ENCODE results near the gene JAZF1.
A peak's percentile ranks its signal among the peaks of the same experiment; 100 is the strongest.

Gene JAZF1

GRCh38 chr7:27866256-27866655 is 314.3 kb downstream of the JAZF1 start:
- TF ChIP-seq, protein P1, sequence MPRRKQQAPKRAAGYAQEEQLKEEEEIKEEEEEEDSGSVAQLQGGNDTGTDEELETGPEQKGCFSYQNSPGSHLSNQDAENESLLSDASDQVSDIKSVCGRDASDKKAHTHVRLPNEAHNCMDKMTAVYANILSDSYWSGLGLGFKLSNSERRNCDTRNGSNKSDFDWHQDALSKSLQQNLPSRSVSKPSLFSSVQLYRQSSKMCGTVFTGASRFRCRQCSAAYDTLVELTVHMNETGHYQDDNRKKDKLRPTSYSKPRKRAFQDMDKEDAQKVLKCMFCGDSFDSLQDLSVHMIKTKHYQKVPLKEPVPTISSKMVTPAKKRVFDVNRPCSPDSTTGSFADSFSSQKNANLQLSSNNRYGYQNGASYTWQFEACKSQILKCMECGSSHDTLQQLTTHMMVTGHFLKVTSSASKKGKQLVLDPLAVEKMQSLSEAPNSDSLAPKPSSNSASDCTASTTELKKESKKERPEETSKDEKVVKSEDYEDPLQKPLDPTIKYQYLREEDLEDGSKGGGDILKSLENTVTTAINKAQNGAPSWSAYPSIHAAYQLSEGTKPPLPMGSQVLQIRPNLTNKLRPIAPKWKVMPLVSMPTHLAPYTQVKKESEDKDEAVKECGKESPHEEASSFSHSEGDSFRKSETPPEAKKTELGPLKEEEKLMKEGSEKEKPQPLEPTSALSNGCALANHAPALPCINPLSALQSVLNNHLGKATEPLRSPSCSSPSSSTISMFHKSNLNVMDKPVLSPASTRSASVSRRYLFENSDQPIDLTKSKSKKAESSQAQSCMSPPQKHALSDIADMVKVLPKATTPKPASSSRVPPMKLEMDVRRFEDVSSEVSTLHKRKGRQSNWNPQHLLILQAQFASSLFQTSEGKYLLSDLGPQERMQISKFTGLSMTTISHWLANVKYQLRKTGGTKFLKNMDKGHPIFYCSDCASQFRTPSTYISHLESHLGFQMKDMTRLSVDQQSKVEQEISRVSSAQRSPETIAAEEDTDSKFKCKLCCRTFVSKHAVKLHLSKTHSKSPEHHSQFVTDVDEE (CRISPR knock-in tag; IDR thresholded peaks at IDR 0.05) = no peak
- TF ChIP-seq SNAI2 (CRISPR knock-in tag; IDR thresholded peaks at IDR 0.05) (no peak), RARB (CRISPR knock-in tag; IDR thresholded peaks at IDR 0.05) (no peak), PPARA (CRISPR knock-in tag; IDR thresholded peaks at IDR 0.05; ENCODE audit: borderline replicate concordance) (no peak), CREB5 (CRISPR knock-in tag; IDR thresholded peaks at IDR 0.05; ENCODE audit: low read depth) (no peak), ZFP3 (CRISPR knock-in tag; IDR thresholded peaks at IDR 0.05) (no peak), ZNF70 (CRISPR knock-in tag; IDR thresholded peaks at IDR 0.05) (no peak), ZNF565 (CRISPR knock-in tag; conservative IDR thresholded peaks at IDR 0.05; ENCODE audit: low read depth) (no peak), TCF4 (CRISPR knock-in tag; IDR thresholded peaks at IDR 0.05; ENCODE audit: borderline replicate concordance) (no peak), BACH2 (CRISPR knock-in tag; IDR thresholded peaks at IDR 0.05; ENCODE audit: borderline replicate concordance) (no peak), CSDC2 (CRISPR knock-in tag; IDR thresholded peaks at IDR 0.05) (no peak)
- TF ChIP-seq, protein P2, sequence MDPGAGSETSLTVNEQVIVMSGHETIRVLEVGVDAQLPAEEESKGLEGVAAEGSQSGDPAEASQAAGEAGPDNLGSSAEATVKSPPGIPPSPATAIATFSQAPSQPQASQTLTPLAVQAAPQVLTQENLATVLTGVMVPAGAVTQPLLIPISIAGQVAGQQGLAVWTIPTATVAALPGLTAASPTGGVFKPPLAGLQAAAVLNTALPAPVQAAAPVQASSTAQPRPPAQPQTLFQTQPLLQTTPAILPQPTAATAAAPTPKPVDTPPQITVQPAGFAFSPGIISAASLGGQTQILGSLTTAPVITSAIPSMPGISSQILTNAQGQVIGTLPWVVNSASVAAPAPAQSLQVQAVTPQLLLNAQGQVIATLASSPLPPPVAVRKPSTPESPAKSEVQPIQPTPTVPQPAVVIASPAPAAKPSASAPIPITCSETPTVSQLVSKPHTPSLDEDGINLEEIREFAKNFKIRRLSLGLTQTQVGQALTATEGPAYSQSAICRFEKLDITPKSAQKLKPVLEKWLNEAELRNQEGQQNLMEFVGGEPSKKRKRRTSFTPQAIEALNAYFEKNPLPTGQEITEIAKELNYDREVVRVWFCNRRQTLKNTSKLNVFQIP (CRISPR knock-in tag; IDR thresholded peaks at IDR 0.05; ENCODE audit: borderline replicate concordance, low read depth) = no peak
- ATAC-seq = no peak

DNA sequence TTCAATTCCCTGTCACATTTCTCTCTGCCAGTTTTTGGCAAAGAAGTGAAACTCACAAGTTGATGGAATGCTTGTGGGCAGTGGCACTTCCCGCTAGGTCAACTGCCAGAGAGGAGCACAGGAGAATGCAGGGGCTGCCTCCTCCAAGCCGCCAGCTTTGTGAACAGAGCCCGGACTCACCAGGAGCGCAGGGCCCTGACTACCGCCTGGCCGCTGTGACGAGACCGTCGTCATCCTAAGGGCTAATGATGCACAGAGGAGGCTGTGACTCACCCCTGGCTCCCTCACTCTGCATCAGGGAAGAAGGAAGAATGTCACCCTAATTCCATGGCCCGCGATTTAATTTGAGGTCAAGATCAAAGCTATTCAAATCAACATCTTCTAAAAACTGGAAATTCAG is 316.7 kb downstream of the JAZF1 start:
- peak; percentile 72 for ATAC-seq
- TF ChIP-seq RARB (CRISPR knock-in tag; IDR thresholded peaks at IDR 0.05) = no peak
- no peak for TF ChIP-seq ZFP30 (CRISPR knock-in tag; IDR thresholded peaks at IDR 0.05)
- no peak for TF ChIP-seq BACH2 (CRISPR knock-in tag; IDR thresholded peaks at IDR 0.05; ENCODE audit: borderline replicate concordance)
- TF ChIP-seq SNAI2 (CRISPR knock-in tag; IDR thresholded peaks at IDR 0.05) = no peak
- no peak for TF ChIP-seq ZFP3 (CRISPR knock-in tag; IDR thresholded peaks at IDR 0.05)
- TF ChIP-seq ISL1 (CRISPR knock-in tag; IDR thresholded peaks at IDR 0.05) = no peak
- TF ChIP-seq CREB5 (CRISPR knock-in tag; IDR thresholded peaks at IDR 0.05; ENCODE audit: low read depth) = no peak
- no peak for TF ChIP-seq CSDC2 (CRISPR knock-in tag; IDR thresholded peaks at IDR 0.05)
- TF ChIP-seq TCF4 (CRISPR knock-in tag; IDR thresholded peaks at IDR 0.05; ENCODE audit: borderline replicate concordance) = no peak
- TF ChIP-seq, protein P1 (CRISPR knock-in tag; IDR thresholded peaks at IDR 0.05) = no peak
- TF ChIP-seq, protein P2 (CRISPR knock-in tag; IDR thresholded peaks at IDR 0.05; ENCODE audit: borderline replicate concordance, low read depth) = no peak
- TF ChIP-seq OSR1 (CRISPR knock-in tag; IDR thresholded peaks at IDR 0.05) = no peak
- no peak for TF ChIP-seq ZNF70 (CRISPR knock-in tag; IDR thresholded peaks at IDR 0.05)
- no peak for TF ChIP-seq ESRRG (CRISPR knock-in tag; IDR thresholded peaks at IDR 0.05)

DNA sequence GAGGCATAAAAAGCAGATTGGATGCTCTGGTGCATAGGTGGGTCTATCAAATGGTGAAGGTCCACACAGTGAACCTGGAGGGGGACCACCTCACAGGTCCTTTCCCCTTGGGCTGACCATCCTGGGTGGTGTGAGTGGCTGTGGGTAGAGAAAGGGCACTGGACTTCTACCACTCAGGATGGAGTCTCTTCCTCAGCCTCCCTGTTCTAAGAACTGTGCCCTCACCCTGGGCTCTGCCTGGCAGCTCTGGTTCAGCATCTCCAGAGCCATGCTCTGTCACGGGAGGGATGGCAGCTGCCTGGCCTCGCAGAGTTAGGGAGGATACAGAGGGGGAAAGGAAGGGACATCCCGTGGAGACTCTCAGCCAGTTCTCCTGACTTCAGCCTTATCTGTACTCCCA is 318.8 kb downstream of the JAZF1 start:
- TF ChIP-seq TOX (CRISPR knock-in tag; IDR thresholded peaks at IDR 0.05; ENCODE audit: borderline replicate concordance) (no peak), TCF4 (CRISPR knock-in tag; IDR thresholded peaks at IDR 0.05; ENCODE audit: borderline replicate concordance) (no peak), SNAI2 (CRISPR knock-in tag; IDR thresholded peaks at IDR 0.05) (no peak), PPARA (CRISPR knock-in tag; IDR thresholded peaks at IDR 0.05; ENCODE audit: borderline replicate concordance) (no peak), CSDC2 (CRISPR knock-in tag; IDR thresholded peaks at IDR 0.05) (no peak), GLIS3 (CRISPR knock-in tag; IDR thresholded peaks at IDR 0.05) (no peak), CREB5 (CRISPR knock-in tag; IDR thresholded peaks at IDR 0.05; ENCODE audit: low read depth) (no peak), ARNTL (CRISPR knock-in tag; IDR thresholded peaks at IDR 0.05; ENCODE audit: borderline replicate concordance, low read depth) (no peak), ZNF565 (CRISPR knock-in tag; conservative IDR thresholded peaks at IDR 0.05; ENCODE audit: low read depth) (no peak), ZFP30 (CRISPR knock-in tag; IDR thresholded peaks at IDR 0.05) (no peak)
- TF ChIP-seq, protein P1 (CRISPR knock-in tag; IDR thresholded peaks at IDR 0.05) = no peak

More for the DNA sequence above, 318.8 kb downstream of the JAZF1 start:
- ATAC-seq = no peak; the same call in 2 of the 3 replicates
